Osteocyte (in vitro differentiated cells): Measurements from ENCODE around the gene XRCC4. TPM values are rescaled to one million over a fixed set of nuclear protein-coding genes. Genes with fewer than 3 reads are reported as not detected.

Experiments used
- DNase-seq: peaks from one replicate; pipeline ENCODE4 v3.0.0; 2021; ENCODE audit warnings: mixed read lengths; ENCODE audit not compliant: unreplicated experiment; ENCODE audit errors: extremely low spot score
- H3K27ac Mint-ChIP-seq: one replicate; pipeline ENCODE4 v1.8.0; 2021; ENCODE audit warnings: mild to moderate bottlenecking, mixed read lengths; ENCODE audit not compliant: unreplicated experiment
- H3K27me3 Mint-ChIP-seq: one replicate; pipeline ENCODE4 v1.8.0; 2021; ENCODE audit warnings: mixed read lengths; ENCODE audit not compliant: unreplicated experiment
- H3K36me3 Mint-ChIP-seq: one replicate; pipeline ENCODE4 v1.8.0; 2021; ENCODE audit warnings: mixed read lengths; ENCODE audit not compliant: unreplicated experiment
- H3K4me1 Mint-ChIP-seq: one replicate; pipeline ENCODE4 v1.8.0; 2021; ENCODE audit warnings: mixed read lengths; ENCODE audit not compliant: unreplicated experiment
- H3K4me3 Mint-ChIP-seq: one replicate; pipeline ENCODE4 v1.8.0; 2021; ENCODE audit warnings: mild to moderate bottlenecking, moderate library complexity, mixed read lengths; ENCODE audit not compliant: unreplicated experiment
- H3K9me3 Mint-ChIP-seq: one replicate; pipeline ENCODE4 v1.8.0; 2021; ENCODE audit warnings: mixed read lengths; ENCODE audit not compliant: unreplicated experiment
- CTCF ChIP-seq: fragments of 200-600 bp; sonication (generic); IDR thresholded peaks from 2 replicates; pipeline ENCODE4 v1.5.0; 2021; ENCODE audit warnings: antibody characterized with exemption, mild to moderate bottlenecking, moderate library complexity
- total RNA-seq: library from RNA; stranded (reverse); gene quantifications from 2 replicates; pipeline ENCODE4 v1.2.1, GENCODE V29; 2021

XRCC4 gene
- total RNA-seq, 1 donor from 2014 or later, result 4.2 TPM

- no peaks in the 10 kb centered on the region for H3K27me3 Mint-ChIP-seq
- no peak overlapping the region for H3K4me3 Mint-ChIP-seq
- H3K9me3 Mint-ChIP-seq, result peaks cover 6% of the 10 kb centered on the region
- peaks cover 5% of the 10 kb centered on the region for H3K36me3 Mint-ChIP-seq
- H3K4me1 Mint-ChIP-seq, result no peaks in the 10 kb centered on the region
- DNase-seq, result no peak
- TF ChIP-seq CTCF, result no peak
- H3K27ac Mint-ChIP-seq, result no peak overlapping the region
Measured at GRCh38 chr5:83220331-83220730, 143.0 kb downstream of the XRCC4 start.

- no peaks in the 10 kb centered on the region for H3K27me3 Mint-ChIP-seq
- peaks cover 6% of the 10 kb centered on the region for H3K9me3 Mint-ChIP-seq
- TF ChIP-seq CTCF, result no peak
- H3K4me3 Mint-ChIP-seq, result no peak overlapping the region
- no peaks in the 10 kb centered on the region for H3K4me1 Mint-ChIP-seq
- no peak for DNase-seq
- no peak overlapping the region for H3K27ac Mint-ChIP-seq
- peaks cover 5% of the 10 kb centered on the region for H3K36me3 Mint-ChIP-seq
Measured at GRCh38 chr5:83222906-83223305, 145.6 kb downstream of the XRCC4 start.

- no peaks in the 10 kb centered on the region for H3K4me1 Mint-ChIP-seq
- no peak for TF ChIP-seq CTCF
- H3K4me3 Mint-ChIP-seq, result no peak overlapping the region
- no peak for DNase-seq
- no peaks in the 10 kb centered on the region for H3K27me3 Mint-ChIP-seq
- peaks cover 6% of the 10 kb centered on the region for H3K9me3 Mint-ChIP-seq
- H3K36me3 Mint-ChIP-seq, result peaks cover 5% of the 10 kb centered on the region
- no peak overlapping the region for H3K27ac Mint-ChIP-seq
Measured at GRCh38 chr5:83227611-83228010, 150.3 kb downstream of the XRCC4 start.

GRCh38 chr5:83230511-83230910, 153.2 kb downstream of the XRCC4 start:
- no peak for TF ChIP-seq CTCF
- H3K27me3 Mint-ChIP-seq, result no peaks in the 10 kb centered on the region
- H3K4me3 Mint-ChIP-seq, result no peak overlapping the region
- no peaks in the 10 kb centered on the region for H3K4me1 Mint-ChIP-seq
- H3K36me3 Mint-ChIP-seq, result no peaks in the 10 kb centered on the region
- no peak overlapping the region for H3K27ac Mint-ChIP-seq
- no peak for DNase-seq
- H3K9me3 Mint-ChIP-seq, result no peaks in the 10 kb centered on the region

- H3K4me3 Mint-ChIP-seq, result no peak overlapping the region
- no peaks in the 10 kb centered on the region for H3K36me3 Mint-ChIP-seq
- H3K4me1 Mint-ChIP-seq, result peaks cover 12% of the 10 kb centered on the region
- no peak for TF ChIP-seq CTCF
- no peak for DNase-seq
- no peaks in the 10 kb centered on the region for H3K9me3 Mint-ChIP-seq
- no peaks in the 10 kb centered on the region for H3K27me3 Mint-ChIP-seq
- H3K27ac Mint-ChIP-seq, result no peak overlapping the region
Measured at GRCh38 chr5:83244516-83244915, 167.2 kb downstream of the XRCC4 start.
